Measurements from ENCODE around the gene SGCA. TPM values are rescaled to one million over a fixed set of nuclear protein-coding genes. Genes with fewer than 3 reads are reported as not detected.

SGCA gene
- total and polyA plus RNA-seq, 2 experiments from 2014 or later, result 0.19 TPM; not detected in 1

DNA sequence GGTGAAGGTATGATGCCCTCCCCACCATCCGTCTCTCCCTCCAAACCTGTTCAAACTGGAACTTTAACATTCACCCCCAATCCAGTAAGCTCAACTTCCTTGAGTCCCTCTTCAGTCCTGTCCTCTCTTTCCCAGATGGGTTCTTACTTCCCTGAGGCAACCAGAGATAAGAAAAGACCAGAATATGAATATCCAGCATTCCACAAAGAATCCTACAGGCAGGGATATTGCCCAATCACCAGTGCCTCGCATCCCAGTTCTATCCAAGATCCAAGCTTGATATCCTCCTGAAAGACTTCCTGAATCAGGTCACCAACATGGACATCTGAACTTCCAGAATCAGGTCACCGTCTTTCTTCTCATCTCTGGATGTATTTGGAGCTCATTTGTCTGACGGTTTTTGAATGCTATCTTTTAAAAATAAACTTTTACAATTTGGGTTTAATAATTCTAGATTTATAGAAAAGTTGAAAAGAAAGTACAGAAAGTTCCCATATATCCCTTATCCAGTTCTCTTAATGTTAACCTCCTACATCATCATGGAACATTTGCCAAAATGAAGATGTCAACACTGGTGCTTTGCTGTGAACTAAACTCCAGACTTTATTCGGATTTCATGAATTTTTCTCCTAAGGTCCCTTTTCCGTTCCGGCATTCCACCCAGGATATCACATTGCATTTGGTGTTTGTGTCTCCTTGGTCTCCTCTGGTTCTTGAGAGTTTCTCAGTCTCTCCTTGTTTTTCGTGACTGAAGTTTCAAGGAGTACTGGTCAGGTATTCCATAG lies 49.4 kb downstream of the SGCA start (continued):
- TF ChIP-seq, protein P1, sequence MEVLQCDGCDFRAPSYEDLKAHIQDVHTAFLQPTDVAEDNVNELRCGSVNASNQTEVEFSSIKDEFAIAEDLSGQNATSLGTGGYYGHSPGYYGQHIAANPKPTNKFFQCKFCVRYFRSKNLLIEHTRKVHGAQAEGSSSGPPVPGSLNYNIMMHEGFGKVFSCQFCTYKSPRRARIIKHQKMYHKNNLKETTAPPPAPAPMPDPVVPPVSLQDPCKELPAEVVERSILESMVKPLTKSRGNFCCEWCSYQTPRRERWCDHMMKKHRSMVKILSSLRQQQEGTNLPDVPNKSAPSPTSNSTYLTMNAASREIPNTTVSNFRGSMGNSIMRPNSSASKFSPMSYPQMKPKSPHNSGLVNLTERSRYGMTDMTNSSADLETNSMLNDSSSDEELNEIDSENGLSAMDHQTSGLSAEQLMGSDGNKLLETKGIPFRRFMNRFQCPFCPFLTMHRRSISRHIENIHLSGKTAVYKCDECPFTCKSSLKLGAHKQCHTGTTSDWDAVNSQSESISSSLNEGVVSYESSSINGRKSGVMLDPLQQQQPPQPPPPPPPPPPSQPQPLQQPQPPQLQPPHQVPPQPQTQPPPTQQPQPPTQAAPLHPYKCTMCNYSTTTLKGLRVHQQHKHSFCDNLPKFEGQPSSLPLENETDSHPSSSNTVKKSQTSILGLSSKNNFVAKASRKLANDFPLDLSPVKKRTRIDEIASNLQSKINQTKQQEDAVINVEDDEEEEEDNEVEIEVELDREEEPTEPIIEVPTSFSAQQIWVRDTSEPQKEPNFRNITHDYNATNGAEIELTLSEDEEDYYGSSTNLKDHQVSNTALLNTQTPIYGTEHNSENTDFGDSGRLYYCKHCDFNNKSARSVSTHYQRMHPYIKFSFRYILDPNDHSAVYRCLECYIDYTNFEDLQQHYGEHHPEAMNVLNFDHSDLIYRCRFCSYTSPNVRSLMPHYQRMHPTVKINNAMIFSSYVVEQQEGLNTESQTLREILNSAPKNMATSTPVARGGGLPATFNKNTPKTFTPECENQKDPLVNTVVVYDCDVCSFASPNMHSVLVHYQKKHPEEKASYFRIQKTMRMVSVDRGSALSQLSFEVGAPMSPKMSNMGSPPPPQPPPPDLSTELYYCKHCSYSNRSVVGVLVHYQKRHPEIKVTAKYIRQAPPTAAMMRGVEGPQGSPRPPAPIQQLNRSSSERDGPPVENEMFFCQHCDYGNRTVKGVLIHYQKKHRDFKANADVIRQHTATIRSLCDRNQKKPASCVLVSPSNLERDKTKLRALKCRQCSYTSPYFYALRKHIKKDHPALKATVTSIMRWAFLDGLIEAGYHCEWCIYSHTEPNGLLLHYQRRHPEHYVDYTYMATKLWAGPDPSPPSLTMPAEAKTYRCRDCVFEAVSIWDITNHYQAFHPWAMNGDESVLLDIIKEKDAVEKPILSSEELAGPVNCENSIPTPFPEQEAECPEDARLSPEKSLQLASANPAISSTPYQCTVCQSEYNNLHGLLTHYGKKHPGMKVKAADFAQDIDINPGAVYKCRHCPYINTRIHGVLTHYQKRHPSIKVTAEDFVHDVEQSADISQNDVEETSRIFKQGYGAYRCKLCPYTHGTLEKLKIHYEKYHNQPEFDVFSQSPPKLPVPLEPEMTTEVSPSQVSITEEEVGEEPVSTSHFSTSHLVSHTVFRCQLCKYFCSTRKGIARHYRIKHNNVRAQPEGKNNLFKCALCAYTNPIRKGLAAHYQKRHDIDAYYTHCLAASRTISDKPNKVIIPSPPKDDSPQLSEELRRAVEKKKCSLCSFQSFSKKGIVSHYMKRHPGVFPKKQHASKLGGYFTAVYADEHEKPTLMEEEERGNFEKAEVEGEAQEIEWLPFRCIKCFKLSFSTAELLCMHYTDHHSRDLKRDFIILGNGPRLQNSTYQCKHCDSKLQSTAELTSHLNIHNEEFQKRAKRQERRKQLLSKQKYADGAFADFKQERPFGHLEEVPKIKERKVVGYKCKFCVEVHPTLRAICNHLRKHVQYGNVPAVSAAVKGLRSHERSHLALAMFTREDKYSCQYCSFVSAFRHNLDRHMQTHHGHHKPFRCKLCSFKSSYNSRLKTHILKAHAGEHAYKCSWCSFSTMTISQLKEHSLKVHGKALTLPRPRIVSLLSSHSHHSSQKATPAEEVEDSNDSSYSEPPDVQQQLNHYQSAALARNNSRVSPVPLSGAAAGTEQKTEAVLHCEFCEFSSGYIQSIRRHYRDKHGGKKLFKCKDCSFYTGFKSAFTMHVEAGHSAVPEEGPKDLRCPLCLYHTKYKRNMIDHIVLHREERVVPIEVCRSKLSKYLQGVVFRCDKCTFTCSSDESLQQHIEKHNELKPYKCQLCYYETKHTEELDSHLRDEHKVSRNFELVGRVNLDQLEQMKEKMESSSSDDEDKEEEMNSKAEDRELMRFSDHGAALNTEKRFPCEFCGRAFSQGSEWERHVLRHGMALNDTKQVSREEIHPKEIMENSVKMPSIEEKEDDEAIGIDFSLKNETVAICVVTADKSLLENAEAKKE (CRISPR knock-in tag; IDR thresholded peaks at IDR 0.05), result no peak
- TF ChIP-seq, protein P2, sequence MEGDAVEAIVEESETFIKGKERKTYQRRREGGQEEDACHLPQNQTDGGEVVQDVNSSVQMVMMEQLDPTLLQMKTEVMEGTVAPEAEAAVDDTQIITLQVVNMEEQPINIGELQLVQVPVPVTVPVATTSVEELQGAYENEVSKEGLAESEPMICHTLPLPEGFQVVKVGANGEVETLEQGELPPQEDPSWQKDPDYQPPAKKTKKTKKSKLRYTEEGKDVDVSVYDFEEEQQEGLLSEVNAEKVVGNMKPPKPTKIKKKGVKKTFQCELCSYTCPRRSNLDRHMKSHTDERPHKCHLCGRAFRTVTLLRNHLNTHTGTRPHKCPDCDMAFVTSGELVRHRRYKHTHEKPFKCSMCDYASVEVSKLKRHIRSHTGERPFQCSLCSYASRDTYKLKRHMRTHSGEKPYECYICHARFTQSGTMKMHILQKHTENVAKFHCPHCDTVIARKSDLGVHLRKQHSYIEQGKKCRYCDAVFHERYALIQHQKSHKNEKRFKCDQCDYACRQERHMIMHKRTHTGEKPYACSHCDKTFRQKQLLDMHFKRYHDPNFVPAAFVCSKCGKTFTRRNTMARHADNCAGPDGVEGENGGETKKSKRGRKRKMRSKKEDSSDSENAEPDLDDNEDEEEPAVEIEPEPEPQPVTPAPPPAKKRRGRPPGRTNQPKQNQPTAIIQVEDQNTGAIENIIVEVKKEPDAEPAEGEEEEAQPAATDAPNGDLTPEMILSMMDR (conservative IDR thresholded peaks at IDR 0.05; ENCODE audit: low read depth in 2 of 2), result no peak
- TF ChIP-seq EZH2phosphoT487 (IDR thresholded peaks at IDR 0.05; ENCODE audit: unreplicated experiment), result no peak
- TF ChIP-seq ZNF331 (CRISPR knock-in tag; IDR thresholded peaks at IDR 0.05; ENCODE audit: low read depth), result no peak
- no peak for TF ChIP-seq STAT1 (IDR thresholded peaks at IDR 0.05; ENCODE audit: unreplicated experiment)
- TF ChIP-seq NANOG (IDR thresholded peaks at IDR 0.05; ENCODE audit: borderline replicate concordance), result no peak

DNA sequence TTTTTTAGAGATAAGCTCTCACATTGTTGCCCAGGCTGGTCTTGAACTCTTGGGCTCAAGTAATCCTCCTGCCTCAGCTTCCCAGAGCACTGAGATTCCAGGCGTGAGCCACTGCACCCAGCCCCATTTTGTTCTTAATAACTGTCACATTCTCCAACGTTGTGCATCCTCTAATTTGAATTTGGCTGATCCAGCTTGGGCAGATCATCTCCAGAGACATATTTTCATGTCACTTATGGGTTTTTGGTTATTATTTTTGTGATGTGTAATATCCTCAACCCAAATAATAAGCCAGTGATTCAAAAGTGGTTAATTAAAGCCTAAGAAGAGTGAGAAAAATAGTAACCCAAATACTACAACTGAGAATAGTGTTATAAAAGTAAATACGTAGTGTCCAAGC lies 51.8 kb downstream of the SGCA start:
- Histone ChIP-seq H3F3A (replicated peaks; ENCODE audit: low read depth) (no peaks in the 10 kb centered on the region), H3K27ac (ENCODE audit: low read depth) (no peak overlapping the region), H3K4me2 (no peak overlapping the region), H3K79me2 (replicated peaks; ENCODE audit: insufficient read depth) (no peaks in the 10 kb centered on the region), H3K36me3 (ENCODE audit: insufficient read depth) (no peaks in the 10 kb centered on the region), H3K4me3 (no peak overlapping the region), H3K27me3 (ENCODE audit: insufficient read depth) (no peaks in the 10 kb centered on the region), H2AFZ (no peak overlapping the region), H3K9me2 (ENCODE audit: insufficient read depth) (no peaks in the 10 kb centered on the region), H4K20me1 (replicated peaks; ENCODE audit: insufficient read depth) (no peaks in the 10 kb centered on the region), H3K4me1 (ENCODE audit: insufficient read depth) (no peaks in the 10 kb centered on the region)
- DNase-seq (ENCODE audit: low spot score) (no peak), ATAC-seq (no peak)
- Mint-ChIP-seq H3K4me3 (no peak overlapping the region), H3K27ac (no peak overlapping the region), H3K4me1 (peaks cover 32% of the 10 kb centered on the region), H3K36me3 (ENCODE audit: low read depth) (no peaks in the 10 kb centered on the region; the same call in 2 of the 3 replicates), H3K9me3 (no peaks in the 10 kb centered on the region; the same call in 2 of the 3 replicates), H3K27me3 (ENCODE audit: insufficient read depth, low read depth, poor library complexity) (peaks cover 12% of the 10 kb centered on the region)
- TF ChIP-seq, protein P2 (conservative IDR thresholded peaks at IDR 0.05; ENCODE audit: low read depth in 2 of 2), result no peak
- no peak for TF ChIP-seq ZNF114 (CRISPR knock-in tag; IDR thresholded peaks at IDR 0.05)

Measured in GM23338 (cell line).